GM23338 (cell line): ENCODE data around the gene C6orf47. TPM values are rescaled to one million over a fixed set of nuclear protein-coding genes. Genes with fewer than 3 reads are reported as not detected.

Experiments used
- ATAC-seq: fragments of 200-7000 bp; cut with Tn5 transposase; 3 replicates; pipeline ENCODE4 v1.9.1; 2020
- DNase-seq: peaks from one replicate; pipeline ENCODE4 v3.0.0-alpha.2; 2015; ENCODE audit warnings: low spot score
- H2AFZ ChIP-seq: fragments of 200-600 bp; sonication (generic); 2 replicates; pipeline ENCODE4 v1.8.0; 2016; ENCODE audit warnings: antibody characterized with exemption, mild to moderate bottlenecking, moderate library complexity
- H3F3A ChIP-seq: fragments of 200-600 bp; sonication (generic); replicated peaks from 2 replicates; pipeline ENCODE4 v1.8.0; 2017; ENCODE audit warnings: antibody characterized with exemption, mixed run types, low read depth
- H3K27ac ChIP-seq: fragments of 200-600 bp; sonication (generic); 2 replicates; pipeline ENCODE4 v1.6.1; 2016; ENCODE audit warnings: low read depth
- H3K27me3 ChIP-seq: fragments of 200-600 bp; sonication (generic); 2 replicates; pipeline ENCODE4 v1.8.0; 2016; ENCODE audit warnings: mild to moderate bottlenecking, mixed run types, moderate library complexity; ENCODE audit not compliant: insufficient read depth
- H3K36me3 ChIP-seq: fragments of 200-600 bp; sonication (generic); 2 replicates; pipeline ENCODE4 v1.8.0; 2016; ENCODE audit warnings: mild to moderate bottlenecking; ENCODE audit not compliant: insufficient read depth
- H3K4me1 ChIP-seq: fragments of 200-600 bp; sonication (generic); 2 replicates; pipeline ENCODE4 v1.8.0; 2016; ENCODE audit warnings: mild to moderate bottlenecking, moderate library complexity; ENCODE audit not compliant: insufficient read depth
- H3K4me2 ChIP-seq: fragments of 200-600 bp; sonication (generic); 2 replicates; pipeline ENCODE4 v1.7.1; 2017; ENCODE audit warnings: mixed run types
- H3K4me3 ChIP-seq: fragments of 200-600 bp; sonication (generic); 2 replicates; pipeline ENCODE4 v1.6.1; 2016; ENCODE audit warnings: mixed run types
- H3K79me2 ChIP-seq: fragments of 200-600 bp; sonication (generic); replicated peaks from 2 replicates; pipeline ENCODE4 v1.8.0; 2017; ENCODE audit warnings: mild to moderate bottlenecking; ENCODE audit not compliant: insufficient read depth
- H3K9me2 ChIP-seq: fragments of 200-600 bp; sonication (generic); 2 replicates; pipeline ENCODE4 v1.8.0; 2017; ENCODE audit not compliant: insufficient read depth
- H4K20me1 ChIP-seq: fragments of 200-600 bp; sonication (generic); replicated peaks from 2 replicates; pipeline ENCODE4 v1.8.0; 2017; ENCODE audit warnings: mild to moderate bottlenecking; ENCODE audit not compliant: insufficient read depth
- H3K27ac Mint-ChIP-seq: 2 replicates; pipeline ENCODE4 v1.8.0; 2020; ENCODE audit warnings: inconsistent platforms, mild to moderate bottlenecking, moderate library complexity, mixed read lengths
- H3K27me3 Mint-ChIP-seq: 3 replicates; pipeline ENCODE4 v1.8.0; 2022; ENCODE audit warnings: low read depth, mild to moderate bottlenecking, moderate library complexity, mixed read lengths, inconsistent platforms; ENCODE audit not compliant: insufficient read depth, poor library complexity
- H3K36me3 Mint-ChIP-seq: 3 replicates; pipeline ENCODE4 v1.8.0; 2021; ENCODE audit warnings: low read depth, mild to moderate bottlenecking, inconsistent platforms, moderate library complexity, mixed read lengths
- H3K4me1 Mint-ChIP-seq: 3 replicates; pipeline ENCODE4 v1.8.0; 2020; ENCODE audit warnings: mild to moderate bottlenecking, inconsistent platforms, mixed read lengths
- H3K4me3 Mint-ChIP-seq: 3 replicates; pipeline ENCODE4 v1.8.0; 2021; ENCODE audit warnings: moderate library complexity, mild to moderate bottlenecking, inconsistent platforms, mixed read lengths
- H3K9me3 Mint-ChIP-seq: 3 replicates; pipeline ENCODE4 v1.8.0; 2020; ENCODE audit warnings: moderate library complexity, mild to moderate bottlenecking, inconsistent platforms, mixed read lengths
- CREB1 ChIP-seq: fragments of 250-450 bp; sonication (Bioruptor Pico); IDR thresholded peaks from 2 replicates; pipeline ENCODE4 v1.5.0; 2020; ENCODE audit warnings: low read depth, mild to moderate bottlenecking, moderate library complexity
- CTCF ChIP-seq, 2 experiments: fragments of 200-600 bp in 1 of 2; sonication (generic) in 1 of 2; conservative IDR thresholded peaks; 2 replicates each; pipeline versions ENCODE4 v1.5.1 to v1.6.1; 2016 to 2017; ENCODE audit warnings: antibody characterized with exemption in 2 of 2, low read depth in 2 of 2, mild to moderate bottlenecking in 2 of 2, moderate library complexity in 1 of 2
- EZH2 ChIP-seq: fragments of 200-600 bp; sonication (generic); IDR thresholded peaks from one replicate; pipeline ENCODE4 v1.8.0; 2017; ENCODE audit warnings: antibody characterized with exemption, mild to moderate bottlenecking, low read depth; ENCODE audit not compliant: unreplicated experiment
- EZH2phosphoT487 ChIP-seq: fragments of 200-600 bp; sonication (generic); IDR thresholded peaks from one replicate; pipeline ENCODE4 v1.8.1; 2018; ENCODE audit warnings: antibody characterized with exemption; ENCODE audit not compliant: unreplicated experiment
- JUNB ChIP-seq: IDR thresholded peaks from one replicate; pipeline ENCODE4 v1.6.1; 2016; ENCODE audit warnings: antibody characterized with exemption; ENCODE audit not compliant: unreplicated experiment
- NANOG ChIP-seq: IDR thresholded peaks from 2 replicates; pipeline ENCODE4 v1.6.1; 2016; ENCODE audit warnings: antibody characterized with exemption, borderline replicate concordance
- POLR2AphosphoS5 ChIP-seq: IDR thresholded peaks from 2 replicates; pipeline ENCODE4 v1.6.1; 2016; ENCODE audit warnings: antibody characterized with exemption, low read depth
- STAT1 ChIP-seq: IDR thresholded peaks from one replicate; pipeline ENCODE4 v1.6.1; 2016; ENCODE audit warnings: antibody characterized with exemption; ENCODE audit not compliant: unreplicated experiment
- ZNF114 ChIP-seq: fragments of 250-450 bp; sonication (Bioruptor Pico); IDR thresholded peaks from 2 replicates; pipeline ENCODE4 v1.5.0; 2020; ENCODE audit warnings: mild to moderate bottlenecking, moderate library complexity
- ZNF331 ChIP-seq: fragments of 250-450 bp; sonication (Bioruptor Pico); IDR thresholded peaks from 2 replicates; pipeline ENCODE4 v1.5.0; 2020; ENCODE audit warnings: low read depth, mild to moderate bottlenecking, moderate library complexity
- polyA plus RNA-seq: library from polyadenylated mRNA; unstranded; fragments of >200 nt; fragmentation: Nextera tagmentation; extraction: Ambion mirVana; gene quantifications from 2 replicates; pipeline ENCODE4 v1.2.1, GENCODE V29; 2016
- total RNA-seq: library from RNA; depleted of rRNA; stranded (reverse); fragments of >200 nt; shearing (Covaris generic); gene quantifications from 2 replicates; pipeline ENCODE4 v1.2.3, GENCODE V29; 2014
- TF ChIP-seq, protein P1 (sequence below): fragments of 250-450 bp; sonication (Bioruptor Pico); IDR thresholded peaks from 2 replicates; pipeline ENCODE4 v1.5.0; 2020; ENCODE audit warnings: mild to moderate bottlenecking, moderate library complexity
- TF ChIP-seq, protein P2 (sequence below): IDR thresholded peaks from one replicate; pipeline ENCODE4 v1.6.1; 2018; ENCODE audit warnings: antibody characterized with exemption; ENCODE audit not compliant: unreplicated experiment
- TF ChIP-seq, protein P3 (sequence below): IDR thresholded peaks from 2 replicates; pipeline ENCODE4 v1.6.1; 2016; ENCODE audit warnings: antibody characterized with exemption

Gene C6orf47
- total and polyA plus RNA-seq, 2 experiments from 2014 or later = 9.4 to 12.8 TPM

DNA sequence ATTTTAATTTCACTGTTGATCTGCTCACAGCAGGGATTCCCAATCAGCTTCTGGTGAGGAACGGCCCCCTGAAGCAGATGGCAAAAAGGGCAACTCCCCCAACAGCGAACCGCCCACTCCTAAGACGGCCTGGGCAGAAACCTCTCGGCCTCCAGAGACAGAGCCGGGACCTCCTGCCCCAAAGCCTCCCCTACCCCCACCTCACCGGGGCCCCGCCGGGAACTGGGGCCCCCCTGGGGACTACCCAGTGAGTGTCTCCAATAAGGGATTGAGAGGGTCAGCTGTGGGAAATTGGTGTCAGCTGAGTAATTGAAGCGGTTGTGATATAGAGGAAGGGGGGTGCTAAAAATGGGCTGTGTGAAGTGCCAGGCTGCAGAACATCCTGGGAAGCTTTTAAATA is 33.6 kb downstream of the C6orf47 start:
- Histone ChIP-seq H2AFZ (no peak overlapping the region), H3K36me3 (peaks cover 85% of the 10 kb centered on the region), H3K27ac (no peak overlapping the region), H4K20me1 (peaks cover 61% of the 10 kb centered on the region), H3K4me1 (peaks cover 10% of the 10 kb centered on the region), H3K27me3 (no peaks in the 10 kb centered on the region), H3F3A (peaks cover 52% of the 10 kb centered on the region), H3K4me2 (no peak overlapping the region), H3K4me3 (no peak overlapping the region), H3K9me2 (no peaks in the 10 kb centered on the region), H3K79me2 (peaks cover 69% of the 10 kb centered on the region)
- TF ChIP-seq ZNF114 (CRISPR knock-in tag) (no peak), NANOG (no peak), POLR2AphosphoS5 (no peak), ZNF331 (no peak), EZH2 (no peak), EZH2phosphoT487 (no peak), CREB1 (CRISPR knock-in tag) (no peak), CTCF (conservative IDR thresholded peaks at IDR 0.05; ENCODE audit: low read depth in 2 of 2) (no peak), JUNB (no peak), STAT1 (no peak)
- TF ChIP-seq, protein P1, sequence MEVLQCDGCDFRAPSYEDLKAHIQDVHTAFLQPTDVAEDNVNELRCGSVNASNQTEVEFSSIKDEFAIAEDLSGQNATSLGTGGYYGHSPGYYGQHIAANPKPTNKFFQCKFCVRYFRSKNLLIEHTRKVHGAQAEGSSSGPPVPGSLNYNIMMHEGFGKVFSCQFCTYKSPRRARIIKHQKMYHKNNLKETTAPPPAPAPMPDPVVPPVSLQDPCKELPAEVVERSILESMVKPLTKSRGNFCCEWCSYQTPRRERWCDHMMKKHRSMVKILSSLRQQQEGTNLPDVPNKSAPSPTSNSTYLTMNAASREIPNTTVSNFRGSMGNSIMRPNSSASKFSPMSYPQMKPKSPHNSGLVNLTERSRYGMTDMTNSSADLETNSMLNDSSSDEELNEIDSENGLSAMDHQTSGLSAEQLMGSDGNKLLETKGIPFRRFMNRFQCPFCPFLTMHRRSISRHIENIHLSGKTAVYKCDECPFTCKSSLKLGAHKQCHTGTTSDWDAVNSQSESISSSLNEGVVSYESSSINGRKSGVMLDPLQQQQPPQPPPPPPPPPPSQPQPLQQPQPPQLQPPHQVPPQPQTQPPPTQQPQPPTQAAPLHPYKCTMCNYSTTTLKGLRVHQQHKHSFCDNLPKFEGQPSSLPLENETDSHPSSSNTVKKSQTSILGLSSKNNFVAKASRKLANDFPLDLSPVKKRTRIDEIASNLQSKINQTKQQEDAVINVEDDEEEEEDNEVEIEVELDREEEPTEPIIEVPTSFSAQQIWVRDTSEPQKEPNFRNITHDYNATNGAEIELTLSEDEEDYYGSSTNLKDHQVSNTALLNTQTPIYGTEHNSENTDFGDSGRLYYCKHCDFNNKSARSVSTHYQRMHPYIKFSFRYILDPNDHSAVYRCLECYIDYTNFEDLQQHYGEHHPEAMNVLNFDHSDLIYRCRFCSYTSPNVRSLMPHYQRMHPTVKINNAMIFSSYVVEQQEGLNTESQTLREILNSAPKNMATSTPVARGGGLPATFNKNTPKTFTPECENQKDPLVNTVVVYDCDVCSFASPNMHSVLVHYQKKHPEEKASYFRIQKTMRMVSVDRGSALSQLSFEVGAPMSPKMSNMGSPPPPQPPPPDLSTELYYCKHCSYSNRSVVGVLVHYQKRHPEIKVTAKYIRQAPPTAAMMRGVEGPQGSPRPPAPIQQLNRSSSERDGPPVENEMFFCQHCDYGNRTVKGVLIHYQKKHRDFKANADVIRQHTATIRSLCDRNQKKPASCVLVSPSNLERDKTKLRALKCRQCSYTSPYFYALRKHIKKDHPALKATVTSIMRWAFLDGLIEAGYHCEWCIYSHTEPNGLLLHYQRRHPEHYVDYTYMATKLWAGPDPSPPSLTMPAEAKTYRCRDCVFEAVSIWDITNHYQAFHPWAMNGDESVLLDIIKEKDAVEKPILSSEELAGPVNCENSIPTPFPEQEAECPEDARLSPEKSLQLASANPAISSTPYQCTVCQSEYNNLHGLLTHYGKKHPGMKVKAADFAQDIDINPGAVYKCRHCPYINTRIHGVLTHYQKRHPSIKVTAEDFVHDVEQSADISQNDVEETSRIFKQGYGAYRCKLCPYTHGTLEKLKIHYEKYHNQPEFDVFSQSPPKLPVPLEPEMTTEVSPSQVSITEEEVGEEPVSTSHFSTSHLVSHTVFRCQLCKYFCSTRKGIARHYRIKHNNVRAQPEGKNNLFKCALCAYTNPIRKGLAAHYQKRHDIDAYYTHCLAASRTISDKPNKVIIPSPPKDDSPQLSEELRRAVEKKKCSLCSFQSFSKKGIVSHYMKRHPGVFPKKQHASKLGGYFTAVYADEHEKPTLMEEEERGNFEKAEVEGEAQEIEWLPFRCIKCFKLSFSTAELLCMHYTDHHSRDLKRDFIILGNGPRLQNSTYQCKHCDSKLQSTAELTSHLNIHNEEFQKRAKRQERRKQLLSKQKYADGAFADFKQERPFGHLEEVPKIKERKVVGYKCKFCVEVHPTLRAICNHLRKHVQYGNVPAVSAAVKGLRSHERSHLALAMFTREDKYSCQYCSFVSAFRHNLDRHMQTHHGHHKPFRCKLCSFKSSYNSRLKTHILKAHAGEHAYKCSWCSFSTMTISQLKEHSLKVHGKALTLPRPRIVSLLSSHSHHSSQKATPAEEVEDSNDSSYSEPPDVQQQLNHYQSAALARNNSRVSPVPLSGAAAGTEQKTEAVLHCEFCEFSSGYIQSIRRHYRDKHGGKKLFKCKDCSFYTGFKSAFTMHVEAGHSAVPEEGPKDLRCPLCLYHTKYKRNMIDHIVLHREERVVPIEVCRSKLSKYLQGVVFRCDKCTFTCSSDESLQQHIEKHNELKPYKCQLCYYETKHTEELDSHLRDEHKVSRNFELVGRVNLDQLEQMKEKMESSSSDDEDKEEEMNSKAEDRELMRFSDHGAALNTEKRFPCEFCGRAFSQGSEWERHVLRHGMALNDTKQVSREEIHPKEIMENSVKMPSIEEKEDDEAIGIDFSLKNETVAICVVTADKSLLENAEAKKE (CRISPR knock-in tag) = no peak
- TF ChIP-seq, protein P2, sequence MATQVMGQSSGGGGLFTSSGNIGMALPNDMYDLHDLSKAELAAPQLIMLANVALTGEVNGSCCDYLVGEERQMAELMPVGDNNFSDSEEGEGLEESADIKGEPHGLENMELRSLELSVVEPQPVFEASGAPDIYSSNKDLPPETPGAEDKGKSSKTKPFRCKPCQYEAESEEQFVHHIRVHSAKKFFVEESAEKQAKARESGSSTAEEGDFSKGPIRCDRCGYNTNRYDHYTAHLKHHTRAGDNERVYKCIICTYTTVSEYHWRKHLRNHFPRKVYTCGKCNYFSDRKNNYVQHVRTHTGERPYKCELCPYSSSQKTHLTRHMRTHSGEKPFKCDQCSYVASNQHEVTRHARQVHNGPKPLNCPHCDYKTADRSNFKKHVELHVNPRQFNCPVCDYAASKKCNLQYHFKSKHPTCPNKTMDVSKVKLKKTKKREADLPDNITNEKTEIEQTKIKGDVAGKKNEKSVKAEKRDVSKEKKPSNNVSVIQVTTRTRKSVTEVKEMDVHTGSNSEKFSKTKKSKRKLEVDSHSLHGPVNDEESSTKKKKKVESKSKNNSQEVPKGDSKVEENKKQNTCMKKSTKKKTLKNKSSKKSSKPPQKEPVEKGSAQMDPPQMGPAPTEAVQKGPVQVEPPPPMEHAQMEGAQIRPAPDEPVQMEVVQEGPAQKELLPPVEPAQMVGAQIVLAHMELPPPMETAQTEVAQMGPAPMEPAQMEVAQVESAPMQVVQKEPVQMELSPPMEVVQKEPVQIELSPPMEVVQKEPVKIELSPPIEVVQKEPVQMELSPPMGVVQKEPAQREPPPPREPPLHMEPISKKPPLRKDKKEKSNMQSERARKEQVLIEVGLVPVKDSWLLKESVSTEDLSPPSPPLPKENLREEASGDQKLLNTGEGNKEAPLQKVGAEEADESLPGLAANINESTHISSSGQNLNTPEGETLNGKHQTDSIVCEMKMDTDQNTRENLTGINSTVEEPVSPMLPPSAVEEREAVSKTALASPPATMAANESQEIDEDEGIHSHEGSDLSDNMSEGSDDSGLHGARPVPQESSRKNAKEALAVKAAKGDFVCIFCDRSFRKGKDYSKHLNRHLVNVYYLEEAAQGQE = no peak
- TF ChIP-seq, protein P3, sequence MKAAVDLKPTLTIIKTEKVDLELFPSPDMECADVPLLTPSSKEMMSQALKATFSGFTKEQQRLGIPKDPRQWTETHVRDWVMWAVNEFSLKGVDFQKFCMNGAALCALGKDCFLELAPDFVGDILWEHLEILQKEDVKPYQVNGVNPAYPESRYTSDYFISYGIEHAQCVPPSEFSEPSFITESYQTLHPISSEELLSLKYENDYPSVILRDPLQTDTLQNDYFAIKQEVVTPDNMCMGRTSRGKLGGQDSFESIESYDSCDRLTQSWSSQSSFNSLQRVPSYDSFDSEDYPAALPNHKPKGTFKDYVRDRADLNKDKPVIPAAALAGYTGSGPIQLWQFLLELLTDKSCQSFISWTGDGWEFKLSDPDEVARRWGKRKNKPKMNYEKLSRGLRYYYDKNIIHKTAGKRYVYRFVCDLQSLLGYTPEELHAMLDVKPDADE = no peak
- peaks cover 13% of the 10 kb centered on the region for H3K27me3 Mint-ChIP-seq
- DNase-seq = no peak
- H3K27ac Mint-ChIP-seq = no peak overlapping the region
- peaks cover 99% of the 10 kb centered on the region for H3K36me3 Mint-ChIP-seq
- no peak for ATAC-seq
- H3K4me3 Mint-ChIP-seq = no peak overlapping the region; the same call in 2 of the 3 replicates
- peaks cover 9% of the 10 kb centered on the region for H3K4me1 Mint-ChIP-seq
- no peaks in the 10 kb centered on the region; the same call in 2 of the 3 replicates for H3K9me3 Mint-ChIP-seq
